DOHH2 (cell line): ENCODE data around the gene NR2C2.

Source experiments
- H3F3A ChIP-seq: fragments of 200-600 bp; sonication (generic), shearing (Covaris generic); 2 replicates; pipeline ENCODE4 v1.6.0; 2016; ENCODE audit warnings: antibody characterized with exemption, mild to moderate bottlenecking; ENCODE audit not compliant: control insufficient read depth, insufficient read depth
- H3K27ac ChIP-seq: fragments of 200-600 bp; sonication (generic); 2 replicates; pipeline ENCODE4 v1.5.1; 2014; ENCODE audit warnings: low read depth, mild to moderate bottlenecking, low read length, moderate library complexity
- H3K27me3 ChIP-seq: fragments of 200-600 bp; sonication (generic); 2 replicates; pipeline ENCODE4 v1.6.1; 2014; ENCODE audit warnings: mild to moderate bottlenecking, low read length, mixed read lengths; ENCODE audit not compliant: control insufficient read depth
- H3K36me3 ChIP-seq: fragments of 200-600 bp; sonication (generic); 2 replicates; pipeline ENCODE4 v1.6.1; 2014; ENCODE audit warnings: mild to moderate bottlenecking, low read length, moderate library complexity, mixed read lengths; ENCODE audit not compliant: control insufficient read depth
- H3K4me1 ChIP-seq: fragments of 200-600 bp; sonication (generic); 2 replicates; pipeline ENCODE4 v1.6.1; 2014; ENCODE audit warnings: mild to moderate bottlenecking, low read length, mixed read lengths; ENCODE audit not compliant: control insufficient read depth
- H3K4me2 ChIP-seq: fragments of 200-600 bp; sonication (generic); 2 replicates; pipeline ENCODE4 v1.6.0; 2014; ENCODE audit warnings: mild to moderate bottlenecking, low read length, moderate library complexity
- H3K4me3 ChIP-seq: fragments of 200-600 bp; sonication (generic); 2 replicates; pipeline ENCODE4 v1.5.1; 2014; ENCODE audit warnings: mild to moderate bottlenecking, low read length, mixed read lengths
- H3K79me2 ChIP-seq: fragments of 200-600 bp; sonication (generic); 2 replicates; pipeline ENCODE4 v1.6.1; 2014; ENCODE audit warnings: mild to moderate bottlenecking, low read length, mixed read lengths; ENCODE audit not compliant: control insufficient read depth
- H3K9me2 ChIP-seq: fragments of 200-600 bp; sonication (generic); replicated peaks from 2 replicates; pipeline ENCODE4 v1.6.1; 2014; ENCODE audit warnings: mild to moderate bottlenecking, low read length, mixed read lengths; ENCODE audit not compliant: control insufficient read depth
- H3K9me3 ChIP-seq: fragments of 200-600 bp; sonication (generic); 2 replicates; pipeline ENCODE4 v1.6.1; 2014; ENCODE audit warnings: antibody characterized with exemption, low read length, mixed read lengths; ENCODE audit not compliant: control insufficient read depth, insufficient read depth
- H4K20me1 ChIP-seq: fragments of 200-600 bp; sonication (generic); 2 replicates; pipeline ENCODE4 v1.6.0; 2014; ENCODE audit warnings: low read depth, mild to moderate bottlenecking, antibody characterized with exemption, low read length, moderate library complexity; ENCODE audit not compliant: control insufficient read depth, insufficient read depth
- EZH2phosphoT487 ChIP-seq: fragments of 200-600 bp; sonication (generic); IDR thresholded peaks from 2 replicates; pipeline ENCODE4 v1.6.1; 2017; ENCODE audit warnings: borderline replicate concordance, mild to moderate bottlenecking, antibody characterized with exemption, low read length, moderate library complexity, mixed read lengths
- TF ChIP-seq, protein P1 (sequence below): fragments of 200-600 bp; sonication (generic); IDR thresholded peaks from one replicate; pipeline ENCODE4 v1.5.1; 2014; ENCODE audit warnings: antibody characterized with exemption, mild to moderate bottlenecking, low read depth, low read length; ENCODE audit not compliant: poor library complexity, severe bottlenecking

NR2C2 gene

DNA sequence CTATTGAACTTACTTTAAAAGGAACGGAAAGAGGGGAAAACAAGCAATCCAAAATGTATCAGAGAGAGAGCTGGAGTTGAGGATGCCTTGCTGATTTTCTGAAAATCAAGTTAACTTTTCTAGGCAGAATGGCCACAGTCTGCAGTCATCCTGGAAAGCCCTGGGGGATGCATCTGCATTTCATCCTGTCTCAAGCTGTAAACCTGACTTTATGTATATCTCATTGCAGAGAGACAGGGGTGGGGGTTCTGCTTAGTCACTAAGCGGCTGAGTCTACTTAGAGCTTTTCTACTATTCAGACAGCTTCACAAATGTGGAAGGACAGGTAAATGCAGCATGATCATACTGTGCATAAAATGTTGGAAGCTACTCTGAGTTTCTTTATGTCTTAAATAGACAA lies 76.3 kb downstream of the NR2C2 start:
- H3K4me3 ChIP-seq: no peak overlapping the region
- no peaks in the 10 kb centered on the region for H3K9me3 ChIP-seq
- no peaks in the 10 kb centered on the region for H3F3A ChIP-seq
- no peaks in the 10 kb centered on the region for H3K27me3 ChIP-seq
- no peaks in the 10 kb centered on the region for H4K20me1 ChIP-seq
- no peak overlapping the region for H3K4me2 ChIP-seq
- TF ChIP-seq EZH2phosphoT487: no peak
- TF ChIP-seq, protein P1, sequence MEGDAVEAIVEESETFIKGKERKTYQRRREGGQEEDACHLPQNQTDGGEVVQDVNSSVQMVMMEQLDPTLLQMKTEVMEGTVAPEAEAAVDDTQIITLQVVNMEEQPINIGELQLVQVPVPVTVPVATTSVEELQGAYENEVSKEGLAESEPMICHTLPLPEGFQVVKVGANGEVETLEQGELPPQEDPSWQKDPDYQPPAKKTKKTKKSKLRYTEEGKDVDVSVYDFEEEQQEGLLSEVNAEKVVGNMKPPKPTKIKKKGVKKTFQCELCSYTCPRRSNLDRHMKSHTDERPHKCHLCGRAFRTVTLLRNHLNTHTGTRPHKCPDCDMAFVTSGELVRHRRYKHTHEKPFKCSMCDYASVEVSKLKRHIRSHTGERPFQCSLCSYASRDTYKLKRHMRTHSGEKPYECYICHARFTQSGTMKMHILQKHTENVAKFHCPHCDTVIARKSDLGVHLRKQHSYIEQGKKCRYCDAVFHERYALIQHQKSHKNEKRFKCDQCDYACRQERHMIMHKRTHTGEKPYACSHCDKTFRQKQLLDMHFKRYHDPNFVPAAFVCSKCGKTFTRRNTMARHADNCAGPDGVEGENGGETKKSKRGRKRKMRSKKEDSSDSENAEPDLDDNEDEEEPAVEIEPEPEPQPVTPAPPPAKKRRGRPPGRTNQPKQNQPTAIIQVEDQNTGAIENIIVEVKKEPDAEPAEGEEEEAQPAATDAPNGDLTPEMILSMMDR: no peak
- H3K79me2 ChIP-seq: no peaks in the 10 kb centered on the region
- H3K9me2 ChIP-seq: no peaks in the 10 kb centered on the region
- H3K27ac ChIP-seq: no peak overlapping the region
- peaks cover 3% of the 10 kb centered on the region; the same call in 1 of the 2 replicates for H3K4me1 ChIP-seq
- peaks cover 59% of the 10 kb centered on the region for H3K36me3 ChIP-seq

DNA sequence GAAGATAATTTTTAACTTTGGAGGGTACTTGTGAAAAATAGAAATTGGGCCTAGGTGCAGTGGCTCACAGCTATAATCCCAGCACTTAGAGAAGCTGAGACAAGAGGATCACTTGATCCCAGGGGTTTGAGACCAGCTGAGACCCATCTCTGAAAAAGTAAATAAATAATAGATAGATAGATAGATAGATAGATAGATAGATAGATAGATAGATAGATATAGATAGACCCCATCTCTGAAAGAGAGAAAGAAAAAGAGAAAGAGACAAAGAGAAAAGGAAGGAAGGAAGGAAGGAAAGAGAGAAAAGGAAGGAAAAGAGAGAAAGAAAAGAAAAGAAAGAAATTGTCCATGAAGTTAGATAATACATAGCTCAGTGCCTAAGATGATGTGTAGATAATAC lies 82.2 kb downstream of the NR2C2 start:
- Histone ChIP-seq H3K27me3 (no peaks in the 10 kb centered on the region), H3K79me2 (no peaks in the 10 kb centered on the region), H3K9me3 (no peaks in the 10 kb centered on the region), H3F3A (no peaks in the 10 kb centered on the region), H3K4me3 (no peak overlapping the region), H3K27ac (no peak overlapping the region), H3K36me3 (peaks cover 56% of the 10 kb centered on the region), H3K4me1 (peaks cover 3% of the 10 kb centered on the region; the same call in 1 of the 2 replicates), H4K20me1 (peaks cover 3% of the 10 kb centered on the region; the same call in 1 of the 2 replicates), H3K4me2 (no peak overlapping the region), H3K9me2 (no peaks in the 10 kb centered on the region)
- TF ChIP-seq, protein P1: no peak
- no peak for TF ChIP-seq EZH2phosphoT487

DNA sequence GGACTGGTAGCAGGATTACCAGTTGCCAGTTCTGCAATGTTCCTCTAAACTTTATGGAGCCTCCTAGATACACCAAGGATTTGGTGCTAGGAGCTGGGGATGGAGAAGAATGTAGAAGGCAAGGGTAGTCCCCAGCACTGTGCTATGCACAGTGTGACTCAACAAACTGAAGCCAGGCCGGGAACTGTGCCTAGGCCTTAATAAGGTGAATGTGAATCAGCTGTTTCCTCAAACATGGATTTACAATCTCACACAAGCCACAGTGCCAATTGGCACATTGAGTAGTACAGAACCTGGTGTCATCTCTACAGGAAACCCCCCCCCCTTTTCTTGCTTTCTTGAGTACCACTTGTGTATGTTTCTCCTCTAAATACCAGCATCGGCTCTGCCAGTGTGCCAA lies 85.3 kb downstream of the NR2C2 start:
- no peaks in the 10 kb centered on the region for H3K4me1 ChIP-seq
- H3K9me3 ChIP-seq: no peaks in the 10 kb centered on the region
- no peaks in the 10 kb centered on the region for H3F3A ChIP-seq
- peaks cover 61% of the 10 kb centered on the region for H3K36me3 ChIP-seq
- TF ChIP-seq EZH2phosphoT487: no peak
- TF ChIP-seq, protein P1: no peak
- no peaks in the 10 kb centered on the region for H3K79me2 ChIP-seq
- H3K4me2 ChIP-seq: no peak overlapping the region
- no peaks in the 10 kb centered on the region for H3K9me2 ChIP-seq
- no peaks in the 10 kb centered on the region for H3K27me3 ChIP-seq
- peaks cover 3% of the 10 kb centered on the region; the same call in 1 of the 2 replicates for H4K20me1 ChIP-seq
- H3K27ac ChIP-seq: no peak overlapping the region
- no peak overlapping the region for H3K4me3 ChIP-seq

DNA sequence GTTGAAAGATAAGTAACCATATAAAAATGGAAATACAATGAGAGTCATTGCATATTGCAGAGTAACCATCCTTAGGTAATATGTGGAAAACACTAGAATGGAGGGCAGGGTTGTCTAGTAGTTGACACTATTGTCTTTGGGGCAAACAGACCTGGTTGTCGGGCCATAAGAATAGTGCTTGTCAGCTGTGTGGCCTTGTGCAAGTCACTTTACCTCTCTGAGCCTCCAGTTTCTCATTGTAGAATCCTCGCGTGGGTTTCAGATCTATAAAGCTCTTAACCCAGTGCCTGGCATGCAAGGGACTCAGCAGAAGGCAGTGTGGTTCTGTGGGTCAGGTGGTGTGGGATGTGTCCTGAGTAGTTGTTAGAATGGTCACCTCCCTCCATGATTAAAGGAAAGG lies 85.7 kb downstream of the NR2C2 start:
- no peaks in the 10 kb centered on the region for H3K27me3 ChIP-seq

More for the DNA sequence above, 85.7 kb downstream of the NR2C2 start:
- peaks cover 65% of the 10 kb centered on the region for H3K36me3 ChIP-seq
- TF ChIP-seq EZH2phosphoT487: no peak
- TF ChIP-seq, protein P1: no peak
- H3K27ac ChIP-seq: no peak overlapping the region
- no peak overlapping the region for H3K4me3 ChIP-seq
- H3F3A ChIP-seq: 0 out of 2 replicates have a peak, but pooled peaks cover 1% of the 10 kb centered on the region
- no peaks in the 10 kb centered on the region for H3K9me3 ChIP-seq
- H3K79me2 ChIP-seq: no peaks in the 10 kb centered on the region
- no peaks in the 10 kb centered on the region for H3K4me1 ChIP-seq
- no peaks in the 10 kb centered on the region for H3K9me2 ChIP-seq
- H4K20me1 ChIP-seq: peaks cover 3% of the 10 kb centered on the region; the same call in 1 of the 2 replicates
- H3K4me2 ChIP-seq: no peak overlapping the region
